Fibroblast of the aortic adventitia (primary cell): ENCODE measurements around the gene SNX8. TPM values are rescaled to one million over a fixed set of nuclear protein-coding genes. Genes with fewer than 3 reads are reported as not detected.

Source experiments
- DNase-seq: peaks from one replicate; pipeline ENCODE4 v3.0.0-alpha.2; 2010; ENCODE audit warnings: low read depth
- H3K4me3 ChIP-seq: 2 replicates; pipeline ENCODE4 v1.5.1; 2011; ENCODE audit warnings: low read depth, mild to moderate bottlenecking, control low read depth, low read length, moderate library complexity
- total RNA-seq: library from RNA; depleted of rRNA; stranded (reverse); fragments of >200 nt; gene quantifications from 2 replicates; pipeline ENCODE4 v1.2.3, GENCODE V29; 2012; ENCODE audit warnings: low replicate concordance
- TF ChIP-seq, protein P1 (sequence below): IDR thresholded peaks from 2 replicates; pipeline ENCODE4 v1.5.1; 2011; ENCODE audit warnings: mild to moderate bottlenecking, low read length, control low read depth, inconsistent platforms; ENCODE audit not compliant: insufficient read depth

The SNX8 gene
- total RNA-seq, 1 donor = 19.4 TPM

DNA sequence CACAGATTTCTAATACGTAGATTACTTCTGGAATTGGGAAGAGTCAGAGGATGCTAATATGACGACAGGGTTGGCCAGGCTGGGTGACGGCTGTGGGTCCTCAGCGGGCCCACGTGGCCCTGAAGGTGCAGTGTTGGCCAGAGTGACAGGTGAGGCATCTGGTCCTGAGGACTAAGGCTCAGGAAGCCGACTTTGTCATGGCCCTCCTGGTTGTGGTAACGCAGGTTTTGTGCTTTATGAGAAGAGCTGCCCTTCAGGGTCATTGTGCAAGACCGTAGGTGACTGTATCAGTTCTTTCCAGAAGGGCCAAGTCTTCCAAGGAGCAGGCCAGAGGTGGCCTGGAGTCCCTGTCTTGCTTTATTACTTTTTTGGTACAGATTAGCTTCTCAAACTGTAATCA is 42.9 kb upstream of the SNX8 start:
- TF ChIP-seq, protein P1, sequence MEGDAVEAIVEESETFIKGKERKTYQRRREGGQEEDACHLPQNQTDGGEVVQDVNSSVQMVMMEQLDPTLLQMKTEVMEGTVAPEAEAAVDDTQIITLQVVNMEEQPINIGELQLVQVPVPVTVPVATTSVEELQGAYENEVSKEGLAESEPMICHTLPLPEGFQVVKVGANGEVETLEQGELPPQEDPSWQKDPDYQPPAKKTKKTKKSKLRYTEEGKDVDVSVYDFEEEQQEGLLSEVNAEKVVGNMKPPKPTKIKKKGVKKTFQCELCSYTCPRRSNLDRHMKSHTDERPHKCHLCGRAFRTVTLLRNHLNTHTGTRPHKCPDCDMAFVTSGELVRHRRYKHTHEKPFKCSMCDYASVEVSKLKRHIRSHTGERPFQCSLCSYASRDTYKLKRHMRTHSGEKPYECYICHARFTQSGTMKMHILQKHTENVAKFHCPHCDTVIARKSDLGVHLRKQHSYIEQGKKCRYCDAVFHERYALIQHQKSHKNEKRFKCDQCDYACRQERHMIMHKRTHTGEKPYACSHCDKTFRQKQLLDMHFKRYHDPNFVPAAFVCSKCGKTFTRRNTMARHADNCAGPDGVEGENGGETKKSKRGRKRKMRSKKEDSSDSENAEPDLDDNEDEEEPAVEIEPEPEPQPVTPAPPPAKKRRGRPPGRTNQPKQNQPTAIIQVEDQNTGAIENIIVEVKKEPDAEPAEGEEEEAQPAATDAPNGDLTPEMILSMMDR = no peak
- peak overlapping the region; percentile 37 for H3K4me3 ChIP-seq
- DNase-seq = no peak

DNA sequence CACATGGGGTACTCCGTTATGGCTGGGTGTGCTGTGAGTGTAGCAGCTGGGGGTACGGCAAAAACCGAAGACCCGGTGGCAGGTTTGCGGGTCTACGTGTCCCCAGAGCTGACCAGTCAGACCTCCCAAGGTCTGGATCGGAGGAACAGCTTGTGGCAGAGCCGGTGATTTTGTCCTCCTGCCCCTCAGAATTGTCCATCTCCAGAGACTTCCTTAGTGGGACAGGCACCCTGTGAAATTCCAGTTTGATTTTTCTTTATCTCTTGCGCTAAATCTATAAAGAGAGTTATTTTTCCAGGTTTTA is 41.4 kb upstream of the SNX8 start:
- TF ChIP-seq, protein P1 = no peak
- DNase-seq = no peak
- H3K4me3 ChIP-seq = peak overlapping the region; percentile 93

DNA sequence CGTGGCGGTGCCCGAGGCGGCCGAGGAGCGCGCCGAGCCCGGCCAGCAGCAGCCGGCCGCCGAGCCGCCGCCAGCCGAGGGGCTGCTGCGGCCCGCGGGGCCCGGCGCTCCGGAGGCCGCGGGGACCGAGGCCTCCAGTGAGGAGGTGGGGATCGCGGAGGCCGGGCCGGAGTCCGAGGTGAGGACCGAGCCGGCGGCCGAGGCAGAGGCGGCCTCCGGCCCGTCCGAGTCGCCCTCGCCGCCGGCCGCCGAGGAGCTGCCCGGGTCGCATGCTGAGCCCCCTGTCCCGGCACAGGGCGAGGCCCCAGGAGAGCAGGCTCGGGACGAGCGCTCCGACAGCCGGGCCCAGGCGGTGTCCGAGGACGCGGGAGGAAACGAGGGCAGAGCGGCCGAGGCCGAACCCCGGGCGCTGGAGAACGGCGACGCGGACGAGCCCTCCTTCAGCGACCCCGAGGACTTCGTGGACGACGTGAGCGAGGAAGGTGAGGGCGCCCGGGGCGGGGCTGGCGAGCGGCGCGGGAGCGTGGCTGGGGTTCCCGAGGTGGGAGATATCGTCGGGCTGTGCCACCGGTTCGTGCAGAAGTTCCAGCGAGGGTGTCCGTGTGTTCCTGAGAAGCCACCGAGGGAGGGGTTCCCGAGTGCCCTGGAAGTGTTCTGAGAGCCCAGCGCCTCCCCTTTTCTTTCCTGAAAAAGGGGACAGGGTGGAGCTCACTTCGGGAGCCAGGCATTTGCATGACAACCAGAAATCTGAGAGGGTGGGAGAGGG is 40.9 kb upstream of the SNX8 start:
- TF ChIP-seq, protein P1 = no peak
- DNase-seq = no peak

DNA sequence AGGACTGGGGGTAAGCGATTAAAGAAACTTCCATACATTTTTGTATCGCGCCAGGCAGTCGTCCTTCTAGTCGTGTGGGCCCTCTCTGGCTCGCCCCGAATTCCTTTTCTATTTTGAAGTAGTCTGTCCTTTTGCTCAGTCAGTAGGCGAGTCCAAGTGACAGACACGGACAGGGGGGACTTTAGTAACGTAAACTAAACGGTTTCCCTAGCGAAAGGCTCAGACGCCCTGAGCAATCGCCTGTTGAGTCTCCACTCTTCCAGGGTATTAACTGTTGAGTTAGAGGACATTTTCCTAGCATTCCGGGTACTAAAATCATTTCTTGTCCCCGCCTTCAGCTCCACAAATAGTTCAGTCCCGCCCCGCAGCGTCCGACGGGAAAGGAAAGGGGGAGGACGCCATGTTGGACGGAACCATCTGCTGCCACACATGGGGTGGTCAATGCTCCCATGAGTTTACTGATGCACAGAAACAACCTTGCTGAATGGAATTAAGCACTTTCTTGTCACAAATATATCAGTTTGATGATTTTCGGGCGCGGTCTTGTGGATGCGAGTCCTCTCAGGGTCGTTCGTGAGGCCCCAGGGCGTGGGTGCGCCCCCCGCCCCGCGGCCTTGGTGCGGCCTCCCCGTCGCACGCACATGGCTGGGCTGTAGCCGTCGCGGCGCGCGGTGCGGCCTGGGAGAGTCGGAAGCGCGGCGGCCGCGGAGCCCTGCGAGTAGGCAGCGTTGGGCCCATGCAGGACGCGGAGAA is 40.1 kb upstream of the SNX8 start, which contains the start of gene EIF3B:
Gene EIF3B (plus strand): TSS at position 642 of the 753 bp plus-strand sequence. CDS start 95 bp downstream, at position 737.
- peak within 1 kb of the TSS; percentile 93 for H3K4me3 ChIP-seq
- TF ChIP-seq, protein P1 = no peak
- peak; percentile 98 for DNase-seq

More for the DNA sequence above, 40.9 kb upstream of the SNX8 start:
- peak overlapping the region; percentile 93 for H3K4me3 ChIP-seq

DNA sequence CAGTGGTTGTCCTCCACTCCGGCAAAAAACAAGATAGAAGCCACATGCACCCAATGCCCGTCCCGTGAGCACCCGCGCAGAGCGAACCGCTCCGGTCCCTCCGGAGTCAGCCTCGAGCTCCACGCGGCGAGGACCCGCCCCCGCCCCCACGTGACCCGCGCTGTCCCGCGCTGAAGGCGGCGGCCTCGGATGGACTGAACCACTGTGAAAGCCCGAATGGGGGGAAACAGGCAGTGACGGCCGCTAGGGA is 39.6 kb upstream of the SNX8 start:
- no peak for DNase-seq
- H3K4me3 ChIP-seq = peak overlapping the region; percentile 93
- TF ChIP-seq, protein P1 = no peak

DNA sequence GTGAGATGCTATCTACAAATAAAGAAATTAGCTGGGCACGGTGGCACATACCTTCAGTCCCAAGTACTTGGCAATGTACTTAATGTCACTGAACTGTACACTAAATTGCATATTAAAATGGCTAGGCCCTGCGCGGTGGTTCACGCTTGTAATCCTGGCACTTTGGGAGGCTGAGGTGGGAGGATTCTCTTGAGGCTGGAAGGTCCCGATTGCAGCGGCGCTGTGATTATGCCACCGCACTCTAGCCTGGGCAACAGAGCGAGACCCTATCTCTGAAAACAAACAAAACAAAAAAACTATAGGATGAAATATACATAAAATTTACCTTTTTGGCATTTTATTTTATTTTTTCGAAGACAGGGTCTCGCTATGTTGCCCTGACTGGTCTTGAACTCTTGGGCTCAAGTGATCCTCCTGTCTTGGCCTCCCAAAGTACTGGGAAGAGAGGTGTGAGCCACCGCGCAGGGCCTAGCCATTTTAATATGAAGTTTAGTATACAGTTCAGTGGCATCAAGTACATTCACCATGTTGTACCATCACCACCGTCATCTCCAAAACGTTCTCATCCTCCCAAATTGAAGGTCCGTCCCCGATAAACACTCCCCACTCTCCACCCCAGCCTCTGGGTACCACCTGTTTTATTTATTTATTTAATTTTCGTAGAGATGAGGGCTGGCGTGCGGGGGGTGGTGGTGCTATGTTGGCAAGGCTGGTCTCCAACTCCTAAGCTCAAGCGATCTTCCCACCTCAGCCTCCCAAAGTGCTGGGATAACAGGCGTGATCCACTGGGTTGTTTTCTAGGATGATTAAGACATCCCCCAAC is 39.1 kb upstream of the SNX8 start:
- TF ChIP-seq, protein P1 = no peak
- DNase-seq = no peak
- peak overlapping the region; percentile 93 for H3K4me3 ChIP-seq
